RWPE1 (cell line): ENCODE results near the gene TPRKB.
"Not testable (repeated sequence)": the region's sequence is repeated elsewhere in the genome, so short reads cannot be mapped to it uniquely, and the experiment has no call there.

Experiments
- CTCF ChIA-PET: fragments of 350-600 bp; sonication (Branson Sonifier 250); formaldehyde crosslinking; extraction: SDS; loops from one replicate; lab custom pipeline; 2021; lab: Yijun Ruan, JAX
- POLR2A ChIA-PET: fragments of 400-600 bp; formaldehyde crosslinking; extraction: SDS; loops from one replicate; lab custom pipeline; 2020; ENCODE audit warnings: antibody characterized with exemption; ENCODE audit not compliant: low non-redundant PET; lab: Yijun Ruan, JAX
- DNase-seq: peaks from one replicate; pipeline ENCODE4 v3.0.0; 2012; ENCODE audit warnings: low spot score
- H3K27ac ChIP-seq: fragments of 450-650 bp; 2 replicates; pipeline ENCODE4 v1.5.1; 2017
- TF ChIP-seq, protein P1 (sequence below): fragments of 450-650 bp; conservative IDR thresholded peaks from 2 replicates; pipeline ENCODE4 v1.5.1; 2017; ENCODE audit warnings: low read depth, mild to moderate bottlenecking

Gene TPRKB

GRCh38 chr2:73707636-73708035 is 29.5 kb downstream of the TPRKB start:
- TF ChIP-seq, protein P1, sequence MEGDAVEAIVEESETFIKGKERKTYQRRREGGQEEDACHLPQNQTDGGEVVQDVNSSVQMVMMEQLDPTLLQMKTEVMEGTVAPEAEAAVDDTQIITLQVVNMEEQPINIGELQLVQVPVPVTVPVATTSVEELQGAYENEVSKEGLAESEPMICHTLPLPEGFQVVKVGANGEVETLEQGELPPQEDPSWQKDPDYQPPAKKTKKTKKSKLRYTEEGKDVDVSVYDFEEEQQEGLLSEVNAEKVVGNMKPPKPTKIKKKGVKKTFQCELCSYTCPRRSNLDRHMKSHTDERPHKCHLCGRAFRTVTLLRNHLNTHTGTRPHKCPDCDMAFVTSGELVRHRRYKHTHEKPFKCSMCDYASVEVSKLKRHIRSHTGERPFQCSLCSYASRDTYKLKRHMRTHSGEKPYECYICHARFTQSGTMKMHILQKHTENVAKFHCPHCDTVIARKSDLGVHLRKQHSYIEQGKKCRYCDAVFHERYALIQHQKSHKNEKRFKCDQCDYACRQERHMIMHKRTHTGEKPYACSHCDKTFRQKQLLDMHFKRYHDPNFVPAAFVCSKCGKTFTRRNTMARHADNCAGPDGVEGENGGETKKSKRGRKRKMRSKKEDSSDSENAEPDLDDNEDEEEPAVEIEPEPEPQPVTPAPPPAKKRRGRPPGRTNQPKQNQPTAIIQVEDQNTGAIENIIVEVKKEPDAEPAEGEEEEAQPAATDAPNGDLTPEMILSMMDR: no peak
- POLR2A ChIA-PET: no interaction called here
- no peak overlapping the region for H3K27ac ChIP-seq
- no peak for DNase-seq
- CTCF ChIA-PET: no interaction called here

DNA sequence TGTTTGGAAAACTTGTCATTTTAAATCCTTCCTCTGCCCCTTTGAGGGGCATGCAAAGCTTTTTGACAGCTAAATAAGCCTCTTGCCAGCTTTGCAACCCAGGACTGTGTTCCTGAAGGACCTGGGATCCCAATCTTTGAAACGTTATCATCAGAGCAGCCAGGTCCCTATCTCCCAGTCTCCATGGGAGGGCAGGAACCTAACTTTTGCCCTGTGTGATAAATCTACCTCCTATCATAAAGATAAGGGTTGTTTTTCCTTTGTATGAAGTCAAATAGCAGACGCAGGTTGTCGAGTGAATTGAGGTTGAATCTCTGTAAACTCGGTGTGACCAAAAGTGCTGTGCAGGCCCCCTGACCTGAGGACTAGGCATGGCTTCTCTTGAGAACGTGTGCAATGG is 30.1 kb downstream of the TPRKB start:
- ChIA-PET POLR2A (no interaction called here), CTCF (no interaction called here)
- no peak overlapping the region for H3K27ac ChIP-seq
- TF ChIP-seq, protein P1: no peak
- DNase-seq: no peak

DNA sequence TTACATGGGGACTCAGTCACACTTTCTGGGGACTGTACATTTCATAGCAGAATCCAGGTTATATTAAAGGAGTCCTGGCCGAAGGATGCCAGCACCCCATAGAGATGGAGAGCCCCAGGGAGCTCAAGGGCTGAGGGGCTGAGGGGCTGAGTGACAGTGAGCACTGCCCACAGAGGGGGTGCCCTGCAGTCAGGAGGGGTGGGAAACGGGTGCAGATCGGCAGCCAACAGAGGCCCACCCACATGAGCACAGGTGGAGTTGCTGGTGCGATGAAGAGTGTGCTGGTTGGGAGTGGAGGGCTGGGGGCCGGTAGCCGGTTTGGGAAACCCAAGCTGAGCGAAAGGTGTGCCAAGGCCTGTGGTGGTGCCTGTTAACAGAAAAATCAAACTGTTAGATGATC is 32.1 kb downstream of the TPRKB start:
- H3K27ac ChIP-seq: no peak overlapping the region
- TF ChIP-seq, protein P1: no peak
- ChIA-PET POLR2A (no interaction called here), CTCF (no interaction called here)
- DNase-seq: no peak

- no peak for DNase-seq
- POLR2A ChIA-PET: no interaction called here
- CTCF ChIA-PET: no interaction called here
- TF ChIP-seq, protein P1: no peak
- no peak overlapping the region for H3K27ac ChIP-seq
These were observed 32.9 kb downstream of the TPRKB start for GRCh38 chr2:73704285-73704684.

DNA sequence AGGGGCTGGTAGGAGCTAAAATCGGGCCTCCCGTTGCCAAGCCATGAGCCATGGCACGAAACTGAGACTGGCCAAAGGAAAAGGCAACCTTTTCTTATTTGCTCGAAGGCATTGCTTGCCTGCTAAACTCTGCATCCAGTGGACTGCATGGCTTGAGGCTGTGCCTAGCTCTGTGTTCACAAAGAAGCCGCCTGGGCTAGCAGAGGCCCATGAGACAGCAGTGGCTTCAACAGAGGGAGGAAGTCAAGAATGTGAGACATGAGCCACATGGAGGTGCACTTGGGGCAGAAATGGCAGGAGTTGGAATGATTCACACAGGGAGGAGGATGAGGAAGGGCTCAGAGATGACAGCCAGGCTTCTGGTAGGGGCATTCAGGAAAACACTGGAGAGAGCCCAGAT is 33.5 kb downstream of the TPRKB start:
- ChIA-PET CTCF (no interaction called here), POLR2A (no interaction called here)
- DNase-seq: no peak
- H3K27ac ChIP-seq: no peak overlapping the region
- TF ChIP-seq, protein P1: no peak

DNA sequence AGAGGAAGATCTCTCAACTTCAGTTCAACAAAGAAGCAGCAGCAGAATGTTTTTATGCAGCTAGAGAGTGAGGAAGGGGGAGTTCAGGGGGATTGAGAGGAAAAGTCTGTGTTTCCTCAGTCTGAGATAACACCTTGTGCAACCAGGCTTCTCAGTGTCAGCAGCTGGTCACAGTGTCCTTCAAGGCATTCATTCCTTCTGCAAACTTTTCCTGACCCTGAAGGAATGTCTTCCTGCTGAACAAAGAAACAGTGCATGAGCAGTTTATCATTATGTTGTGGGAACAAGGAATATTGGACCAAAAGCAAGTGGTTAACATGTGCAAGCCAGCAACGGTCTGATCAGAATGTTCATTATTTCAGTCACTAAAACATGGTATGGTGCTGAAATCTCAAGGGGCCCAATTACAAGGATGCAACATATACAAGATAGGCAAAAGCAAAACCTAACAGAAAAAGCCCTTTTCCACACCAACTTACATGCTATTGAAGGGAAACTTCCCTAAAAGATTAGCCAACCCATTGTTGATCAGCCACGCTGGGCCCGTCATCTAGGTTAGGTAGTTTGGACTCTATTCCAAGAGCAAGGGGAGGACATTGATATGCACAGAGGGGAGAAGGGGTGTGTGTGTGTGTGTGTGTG is 34.2 kb downstream of the TPRKB start:
- POLR2A ChIA-PET: not testable (repeated sequence)

GRCh38 chr2:73701968-73702665 is 35.0 kb downstream of the TPRKB start:
- no peak overlapping the region for H3K27ac ChIP-seq
- ChIA-PET CTCF (no interaction called here), POLR2A (no interaction called here)
- DNase-seq: no peak
- TF ChIP-seq, protein P1: no peak

More for the DNA sequence above, 34.2 kb downstream of the TPRKB start:
- H3K27ac ChIP-seq, CTCF ChIA-PET, DNase-seq: not testable (repeated sequence)

DNA sequence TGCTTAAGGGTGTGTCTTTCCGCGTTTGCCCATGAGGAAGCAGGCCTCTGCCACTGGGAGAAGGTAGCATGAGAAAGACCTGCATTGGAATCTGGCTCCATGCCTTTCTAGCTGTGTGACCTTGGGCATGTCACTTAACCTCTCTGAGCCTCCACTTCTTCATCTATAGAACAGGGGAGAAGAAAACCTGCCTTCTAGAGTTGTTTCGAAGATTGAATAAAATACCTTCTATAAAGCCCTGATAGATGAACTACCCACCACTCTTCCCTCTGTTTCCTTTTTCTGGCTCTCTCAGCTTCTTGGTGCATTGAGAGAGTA is 35.7 kb downstream of the TPRKB start:
- POLR2A ChIA-PET: not testable (repeated sequence)

More for the DNA sequence above, 35.7 kb downstream of the TPRKB start:
- CTCF ChIA-PET, DNase-seq, H3K27ac ChIP-seq: not testable (repeated sequence)
